ENCODE measurements around the gene GNAO1.
"Not testable (repeated sequence)": the region's sequence is repeated elsewhere in the genome, so short reads cannot be mapped to it uniquely, and the experiment has no call there.

The GNAO1 gene

DNA sequence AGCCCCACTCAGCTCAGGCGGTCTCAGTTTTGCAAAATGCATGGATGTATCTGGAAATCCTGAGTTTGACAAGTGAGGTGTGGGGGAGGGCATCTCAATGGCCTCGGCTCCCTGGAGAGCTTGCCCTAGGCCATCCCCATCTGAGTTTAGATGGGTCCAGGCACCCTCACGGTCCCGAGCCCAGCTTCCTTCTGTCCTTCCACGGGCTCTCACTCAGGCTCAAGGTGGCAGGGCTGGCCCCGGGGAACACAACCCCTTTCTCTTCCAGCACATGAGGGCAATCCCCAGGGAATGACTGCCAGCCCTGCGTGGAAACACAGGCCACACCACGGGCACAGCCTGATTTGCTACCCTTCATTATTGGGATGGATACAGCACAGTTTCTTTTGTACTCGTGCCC lies 175.7 kb downstream of the GNAO1 start:
- no peak for DNase-seq (ENCODE audit: low spot score)

- DNase-seq (ENCODE audit: low spot score) = no peak
Measured at GRCh38 chr16:56367764-56368163, 176.5 kb downstream of the GNAO1 start.

DNA sequence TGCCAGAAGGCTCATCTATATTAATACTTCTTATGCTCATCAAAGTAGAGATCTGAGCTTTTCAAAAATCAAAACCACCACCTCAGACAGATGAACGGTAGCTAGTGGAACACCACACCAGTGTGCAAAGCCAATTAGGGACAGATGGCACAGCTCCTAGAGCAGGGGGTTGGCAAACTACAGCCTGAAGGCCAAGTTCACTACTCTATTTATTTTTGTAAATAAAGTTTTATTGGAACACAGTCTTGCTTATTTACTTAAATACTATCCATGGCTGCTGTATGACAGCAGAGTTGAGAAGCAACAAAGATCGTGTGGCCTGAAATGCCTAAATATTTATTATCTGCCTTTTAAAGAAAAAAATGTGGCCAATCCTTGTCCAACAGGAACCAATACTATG lies 177.3 kb downstream of the GNAO1 start:
- no peak for DNase-seq (ENCODE audit: low spot score)

- no peak for DNase-seq (ENCODE audit: low spot score)
Measured at GRCh38 chr16:56369202-56369601, 177.9 kb downstream of the GNAO1 start.

DNA sequence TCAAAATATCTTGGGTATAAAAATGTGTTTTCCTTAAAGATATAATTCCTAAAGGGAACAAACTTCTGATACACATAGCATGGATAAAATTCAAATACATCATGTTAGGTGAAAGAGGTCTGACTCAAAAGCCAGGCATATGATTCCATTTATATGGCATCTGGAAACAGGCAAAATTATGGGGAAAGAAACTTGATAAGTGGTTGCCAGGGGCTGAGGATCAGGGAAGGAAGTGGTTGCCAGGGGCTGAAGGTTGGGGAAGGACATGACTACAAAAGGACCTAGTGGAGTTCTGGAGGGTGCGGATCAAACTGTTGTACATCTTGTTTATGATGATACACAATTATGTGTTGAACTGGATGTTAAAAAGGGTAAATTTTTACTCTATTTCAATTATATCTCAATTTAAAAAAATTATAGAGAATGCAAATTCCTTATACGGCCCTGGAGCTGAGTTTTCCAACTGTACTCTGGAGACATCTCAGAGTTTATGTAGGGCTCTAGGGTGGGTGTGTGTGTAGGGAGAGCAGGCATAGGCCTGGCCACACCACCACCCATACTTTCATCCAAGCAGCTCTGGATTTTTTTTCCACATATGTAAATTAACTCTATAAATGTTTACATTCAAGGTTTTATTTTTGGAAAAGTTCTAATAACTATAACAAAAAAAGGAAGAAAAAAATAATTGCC lies 179.0 kb downstream of the GNAO1 start:
- DNase-seq (ENCODE audit: low spot score) = no peak

DNA sequence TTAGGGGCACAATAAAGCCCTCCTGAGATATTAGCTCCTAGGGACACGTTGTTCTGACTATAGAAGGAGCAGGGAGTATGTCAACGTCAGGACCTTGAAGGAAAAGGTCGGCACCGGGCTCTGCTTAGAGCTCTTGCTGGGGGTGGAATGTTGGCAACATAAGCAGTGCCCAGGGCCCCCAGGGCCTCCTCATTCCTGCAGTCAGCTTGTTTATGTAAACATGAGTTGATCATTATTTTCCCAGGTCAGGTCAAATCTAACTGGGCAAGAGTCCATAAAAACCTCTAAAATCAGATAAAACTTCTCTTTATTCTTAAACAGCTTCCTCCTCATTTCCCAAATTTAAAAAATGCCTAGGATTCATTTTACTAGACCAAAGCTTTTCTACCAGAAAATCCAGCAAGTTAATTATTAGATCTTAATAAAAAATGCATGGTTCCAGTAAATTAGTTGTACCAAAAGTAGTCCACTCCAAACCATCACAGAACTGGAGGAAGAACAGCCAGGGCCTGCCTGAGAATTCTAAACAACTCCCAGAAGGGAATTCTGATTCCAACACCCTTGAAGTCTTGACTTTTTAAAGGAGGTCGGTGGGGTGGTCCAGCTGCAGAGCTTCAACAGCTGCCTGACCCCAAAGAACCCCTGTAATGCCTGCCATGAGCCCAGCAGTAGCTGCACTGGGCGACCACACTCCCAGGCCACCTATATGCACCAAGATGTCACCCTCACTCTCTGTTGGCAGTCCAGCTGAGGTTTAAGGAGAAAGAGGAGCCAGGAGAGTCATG lies 179.8 kb downstream of the GNAO1 start:
- no peak for DNase-seq (ENCODE audit: low spot score)

DNA sequence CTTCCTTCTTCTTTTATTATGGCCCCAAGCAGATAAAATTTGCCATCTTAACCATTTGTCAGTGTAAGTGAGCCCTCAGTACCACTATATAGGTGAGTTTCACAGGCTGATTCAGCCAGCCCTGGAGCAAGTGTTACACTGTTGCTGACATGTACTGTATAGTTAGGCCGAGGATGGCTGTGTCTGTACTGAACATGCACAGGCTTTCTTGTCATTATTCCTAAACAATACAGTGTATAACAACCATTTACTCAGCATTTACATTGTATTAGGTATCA lies 180.3 kb downstream of the GNAO1 start:
- no peak for DNase-seq (ENCODE audit: low spot score)

- no peak for DNase-seq (ENCODE audit: low spot score)
Measured at GRCh38 chr16:56372013-56372634, 180.8 kb downstream of the GNAO1 start.

DNA sequence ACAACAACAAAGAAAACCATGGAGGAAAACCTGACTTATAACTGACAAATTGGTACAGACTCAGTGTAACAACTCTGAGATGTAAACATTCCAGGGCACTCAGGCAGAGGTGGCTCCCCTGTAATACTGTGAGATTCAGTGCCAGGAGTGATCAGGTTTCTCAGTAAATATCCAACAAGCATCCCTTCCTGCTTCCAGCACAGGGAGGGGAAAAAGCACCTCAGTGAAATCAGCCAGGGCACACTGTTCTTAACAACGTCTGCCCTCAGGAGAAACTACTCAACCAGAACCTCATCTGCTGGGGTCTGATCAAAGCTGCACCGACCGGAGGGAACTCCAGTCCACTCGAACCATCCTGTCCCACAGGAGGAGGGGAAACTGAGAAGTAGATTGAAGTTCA lies 181.7 kb downstream of the GNAO1 start:
- DNase-seq (ENCODE audit: low spot score) = no peak

- DNase-seq (ENCODE audit: low spot score) = not testable (repeated sequence)
Measured at GRCh38 chr16:56375792-56376191, 184.5 kb downstream of the GNAO1 start.

GRCh38 chr16:56379044-56379443 lies 187.8 kb downstream of the GNAO1 start:
- DNase-seq (ENCODE audit: low spot score) = not testable (repeated sequence)

- DNase-seq (ENCODE audit: low spot score) = not testable (repeated sequence)
Measured at GRCh38 chr16:56380778-56381485, 189.6 kb downstream of the GNAO1 start.

DNA sequence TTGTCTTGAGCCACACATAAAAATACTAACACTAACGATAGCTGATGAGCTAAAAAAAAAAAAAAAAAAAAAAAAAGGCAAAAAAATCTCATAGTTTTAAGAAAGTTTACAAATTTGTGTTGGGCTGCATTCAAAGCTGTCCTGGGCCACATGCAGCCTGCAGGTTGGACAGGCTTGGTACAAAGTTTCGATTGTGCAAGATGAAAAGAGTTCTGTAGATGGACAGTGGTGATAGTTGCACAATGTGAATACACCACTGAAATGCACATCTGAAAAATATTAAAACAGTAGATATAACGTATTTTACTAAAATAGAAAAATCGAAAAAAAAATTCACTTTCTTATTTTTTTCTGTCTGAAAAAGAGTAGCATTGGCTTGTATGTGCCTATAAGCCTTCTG lies 191.2 kb downstream of the GNAO1 start:
- DNase-seq (ENCODE audit: low spot score) = no peak

DNA sequence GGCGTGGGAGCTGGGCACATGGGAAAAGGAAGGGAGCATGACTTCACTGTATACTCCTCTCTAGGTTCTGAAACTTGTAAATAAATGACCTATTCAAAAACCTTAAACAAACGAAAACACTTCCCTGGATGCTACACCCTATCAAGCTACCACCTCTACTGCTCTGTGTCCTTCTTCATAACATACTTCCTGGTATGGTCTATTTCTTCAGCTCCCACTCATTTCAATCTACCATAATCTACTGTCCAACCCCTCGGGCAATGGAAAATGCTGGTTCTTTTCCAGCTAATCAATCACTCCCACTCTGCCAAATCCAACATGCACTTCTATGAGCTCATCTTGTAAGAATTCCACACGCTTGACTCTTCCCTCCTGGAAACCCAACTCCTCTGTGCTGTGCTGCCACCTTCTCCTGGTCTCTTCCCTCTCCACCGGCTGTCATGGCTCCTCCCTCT lies 191.6 kb downstream of the GNAO1 start:
- no peak for DNase-seq (ENCODE audit: low spot score)

DNA sequence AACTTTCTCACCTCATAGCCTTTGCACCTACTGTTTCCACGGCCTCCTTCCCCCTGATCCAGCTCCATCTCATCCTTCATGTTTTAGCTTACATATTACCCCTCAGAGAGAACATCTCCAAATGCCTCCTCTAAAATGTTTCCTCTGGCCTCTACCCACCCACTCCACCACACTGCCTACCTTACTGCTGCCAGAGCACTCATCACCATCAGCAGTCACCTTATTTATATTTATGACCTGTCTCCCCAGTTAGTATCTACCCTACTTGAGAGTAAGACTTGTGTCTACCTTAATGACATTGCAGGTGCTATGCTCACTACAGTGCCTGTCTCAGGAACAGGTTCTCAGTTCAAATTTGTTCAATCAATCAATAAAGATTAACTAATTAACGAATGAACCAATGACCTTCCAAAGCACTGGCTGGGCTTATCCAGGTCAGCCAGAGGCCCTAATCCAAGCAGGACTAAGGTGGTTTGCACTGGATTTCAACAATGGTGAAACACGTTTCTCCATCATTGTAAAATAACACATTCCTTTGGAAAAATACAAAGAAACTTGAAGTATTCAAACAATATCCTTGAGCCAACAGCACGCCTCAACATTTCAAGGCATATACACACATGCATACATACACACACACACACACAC lies 192.9 kb downstream of the GNAO1 start:
- no peak for DNase-seq (ENCODE audit: low spot score)

DNA sequence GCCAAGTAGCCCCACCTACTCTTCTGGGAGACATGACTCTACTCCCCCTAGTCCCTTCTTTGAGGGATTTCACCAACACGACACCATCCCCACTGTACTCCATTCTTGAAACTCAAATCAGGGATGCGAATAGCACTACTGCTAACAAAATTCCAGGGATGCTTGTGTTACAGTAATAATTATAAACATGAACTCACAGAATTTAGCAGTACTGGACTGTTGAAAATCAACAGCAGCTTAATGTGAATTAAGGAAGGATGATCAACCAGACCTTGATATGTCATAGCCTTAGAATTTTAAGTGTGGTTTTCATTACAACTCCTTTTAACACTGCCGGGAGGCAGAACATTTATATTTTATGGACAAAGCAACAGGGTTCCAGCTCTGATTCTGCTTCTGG lies 196.1 kb downstream of the GNAO1 start:
- no peak for DNase-seq (ENCODE audit: low spot score)

DNA sequence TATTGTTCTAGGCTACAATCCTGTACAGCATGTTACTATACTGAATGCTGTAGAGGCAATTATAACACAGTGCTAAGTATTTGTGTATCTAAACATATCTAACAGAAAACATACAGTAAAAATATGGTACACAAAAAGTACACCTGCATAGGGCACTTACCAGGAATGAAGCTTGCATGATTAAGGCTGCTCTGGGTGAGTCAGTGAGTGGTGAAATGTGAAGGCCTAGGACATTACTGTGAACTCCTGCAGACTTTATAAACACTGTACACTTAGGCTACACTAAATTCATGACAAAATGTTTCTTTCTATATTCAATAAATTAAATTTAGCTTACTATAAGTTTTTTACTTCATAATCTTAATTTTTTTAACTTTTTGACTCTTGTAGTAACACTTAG lies 196.9 kb downstream of the GNAO1 start:
- no peak for DNase-seq (ENCODE audit: low spot score)

DNA sequence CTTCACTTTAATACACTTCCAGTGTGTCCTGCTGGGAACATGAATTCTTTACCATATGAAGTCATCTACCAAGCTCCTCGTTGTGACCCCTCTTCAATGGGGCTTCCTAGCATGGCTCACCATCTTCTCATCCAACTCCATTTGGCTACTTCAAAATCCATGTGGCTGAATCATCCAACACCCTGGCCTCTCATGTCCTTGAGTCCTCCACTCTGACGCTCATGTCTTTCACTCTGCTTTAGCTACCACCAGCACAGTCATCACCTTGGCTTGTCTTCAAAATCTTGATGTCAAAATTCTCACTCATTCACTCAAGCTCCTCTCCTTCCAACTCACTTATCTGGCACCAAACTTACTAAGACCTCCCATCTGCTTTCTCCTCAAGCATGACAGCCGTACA lies 198.3 kb downstream of the GNAO1 start:
- DNase-seq (ENCODE audit: low spot score) = no peak

DNA sequence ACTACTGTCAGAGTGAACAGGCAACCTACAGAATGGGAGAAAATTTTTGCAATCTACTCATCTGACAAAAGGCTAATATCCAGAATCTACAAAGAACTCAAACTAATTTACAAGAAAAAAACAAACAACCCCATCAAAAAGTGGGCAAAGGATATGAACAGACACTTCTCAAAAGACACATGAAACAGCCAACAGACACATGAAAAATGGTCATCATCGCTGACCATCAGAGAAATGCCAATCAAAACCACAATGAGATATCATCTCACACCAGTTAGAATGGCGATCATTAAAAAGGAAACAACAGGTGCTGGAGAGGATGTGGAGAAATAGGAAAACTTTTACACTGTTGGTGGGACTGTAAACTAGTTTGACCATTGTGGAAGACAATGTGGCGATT lies 205.4 kb downstream of the GNAO1 start:
- DNase-seq (ENCODE audit: low spot score) = not testable (repeated sequence)

- no peak for DNase-seq (ENCODE audit: low spot score)
Measured at GRCh38 chr16:56399047-56399446, 207.8 kb downstream of the GNAO1 start.

- no peak for DNase-seq (ENCODE audit: low spot score)
Measured at GRCh38 chr16:56399486-56399885, 208.2 kb downstream of the GNAO1 start.

DNA sequence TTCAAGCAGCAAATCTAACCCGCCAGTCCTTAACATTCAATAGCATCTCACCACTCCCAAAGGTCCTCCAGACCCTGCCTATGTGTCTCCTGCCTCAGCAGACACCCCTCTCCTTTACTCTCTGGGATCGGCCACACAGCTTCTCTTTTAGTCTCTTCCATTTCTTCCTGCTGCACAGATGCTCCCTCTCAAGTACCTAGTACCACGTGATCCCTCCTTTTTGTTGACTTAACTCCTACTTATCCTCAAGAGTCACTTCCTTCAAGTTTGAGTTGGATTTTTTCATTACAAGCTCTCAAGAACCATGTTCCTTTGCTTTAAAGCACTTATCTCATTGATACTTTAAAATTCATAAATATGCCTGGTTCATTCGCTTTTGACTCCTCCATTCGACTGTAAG lies 209.2 kb downstream of the GNAO1 start:
- no peak for DNase-seq (ENCODE audit: low spot score)

Measured in CD4-positive, alpha-beta T cell treated with Interleukin-6 at 100 ng/mL for 8 hours (primary cell).